HG02970 (cell line): ENCODE results near the gene KLHDC9.

Experiments
- ATAC-seq: cut with Tn5 transposase; IDR thresholded peaks from one replicate; pipeline ENCODE4 v1.9.1; 2021; ENCODE audit warnings: mild to moderate bottlenecking, moderate library complexity, moderate number of reproducible peaks; ENCODE audit not compliant: unreplicated experiment, low FRiP score

Gene KLHDC9

DNA sequence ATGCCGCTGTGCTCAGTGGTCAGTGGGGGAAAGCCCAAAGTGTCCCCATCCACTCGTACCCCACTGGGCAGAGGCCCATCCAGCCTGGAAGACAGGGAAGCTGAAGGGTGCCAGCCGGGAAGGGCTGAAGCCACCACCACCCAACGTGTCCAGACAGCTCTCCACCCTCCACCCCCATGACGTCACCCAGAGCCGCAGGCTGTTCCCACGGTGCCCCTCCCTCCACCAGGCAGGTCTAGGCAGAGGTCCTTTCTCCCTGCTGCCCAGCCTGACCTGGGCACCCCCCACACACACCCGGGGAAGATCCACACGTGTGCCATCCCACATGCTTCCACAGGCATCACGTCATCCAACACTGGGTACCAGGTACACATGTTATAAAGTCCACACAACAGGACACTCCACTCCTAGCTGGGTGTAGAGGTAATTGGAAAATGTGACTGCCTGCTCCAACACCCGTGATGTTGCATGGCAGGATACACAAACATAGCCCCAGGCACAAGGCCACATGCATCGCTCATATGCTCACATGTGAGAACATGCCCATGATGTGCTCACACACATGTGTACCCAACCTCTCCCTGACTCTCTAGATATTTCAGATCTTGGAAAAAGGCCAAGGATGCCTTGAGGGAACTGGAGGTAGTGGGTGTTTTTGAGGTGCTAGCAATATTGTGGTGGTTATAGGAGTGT, 23.3 kb upstream of the KLHDC9 start:
- ATAC-seq: no peak

DNA sequence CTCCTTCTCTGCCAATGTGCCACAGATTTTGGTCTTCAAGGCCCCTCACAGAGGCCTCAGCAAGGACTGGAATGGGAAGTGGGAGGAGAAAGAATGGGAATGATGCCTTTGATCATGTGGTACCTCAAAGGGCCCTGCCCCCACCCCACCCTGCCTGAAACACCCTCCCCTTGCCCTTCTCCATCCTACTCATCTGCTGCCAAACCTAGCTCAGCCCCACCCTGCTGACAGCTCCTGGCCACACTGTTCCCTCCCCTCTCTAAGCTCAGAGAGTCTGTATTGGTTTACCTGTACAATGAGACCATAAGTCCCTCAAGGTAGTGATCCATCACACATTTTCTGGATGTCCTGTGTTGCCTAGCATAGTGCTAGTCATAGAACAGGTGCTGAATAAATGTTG, 21.8 kb upstream of the KLHDC9 start:
- ATAC-seq: no peak

DNA sequence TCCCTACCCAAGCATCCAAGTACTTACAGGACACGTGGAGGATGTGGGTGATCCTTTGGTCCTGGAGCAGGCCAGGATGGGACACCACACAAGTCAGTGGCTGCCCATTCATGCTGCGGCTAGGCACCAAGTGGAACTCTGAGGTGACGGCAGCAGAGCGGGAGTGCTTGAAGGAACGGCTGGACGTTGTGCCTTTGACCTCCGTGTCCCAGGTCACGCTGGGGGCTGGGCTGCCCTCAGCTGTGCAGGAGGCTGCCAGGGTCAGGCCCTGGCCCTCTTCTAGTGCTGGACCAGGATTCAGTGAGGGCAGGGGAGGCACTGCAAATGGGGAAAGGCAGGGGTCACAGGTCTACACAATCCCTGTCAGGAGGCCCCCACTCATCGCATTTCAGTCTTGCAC, 20.7 kb upstream of the KLHDC9 start:
- no peak for ATAC-seq

DNA sequence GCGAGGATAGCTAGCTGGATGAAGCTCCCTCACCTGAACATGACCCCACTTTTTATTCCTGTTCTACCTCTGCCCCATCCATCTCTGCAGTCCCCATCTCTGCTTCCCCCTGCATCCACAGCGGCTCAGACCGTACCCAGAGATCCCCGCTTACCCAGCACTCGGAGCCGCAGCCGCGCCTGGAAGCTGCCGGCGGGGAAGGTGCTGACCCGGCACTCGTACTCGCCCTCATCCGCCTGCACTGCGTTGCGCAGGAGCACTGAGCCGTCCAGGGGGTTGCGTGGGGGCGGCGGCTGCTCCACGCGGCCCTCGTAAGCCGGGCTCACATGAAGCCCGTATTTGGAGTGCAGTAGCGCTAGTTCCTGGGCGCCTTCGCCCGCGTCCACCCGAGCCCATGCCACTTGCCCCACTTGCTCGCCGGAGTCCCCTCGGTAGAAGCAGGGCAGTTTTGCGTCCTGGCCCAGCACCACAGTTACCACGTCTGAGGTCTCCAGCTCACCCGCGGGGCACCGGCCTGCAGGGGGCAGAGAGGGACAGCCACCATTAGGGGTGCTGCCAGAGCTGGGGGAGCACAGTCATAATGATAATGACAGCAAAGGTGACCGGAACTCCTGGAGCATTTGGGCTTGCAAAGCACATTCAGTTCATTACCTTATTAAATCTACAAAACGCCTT, 18.6 kb upstream of the KLHDC9 start:
- ATAC-seq: no peak

DNA sequence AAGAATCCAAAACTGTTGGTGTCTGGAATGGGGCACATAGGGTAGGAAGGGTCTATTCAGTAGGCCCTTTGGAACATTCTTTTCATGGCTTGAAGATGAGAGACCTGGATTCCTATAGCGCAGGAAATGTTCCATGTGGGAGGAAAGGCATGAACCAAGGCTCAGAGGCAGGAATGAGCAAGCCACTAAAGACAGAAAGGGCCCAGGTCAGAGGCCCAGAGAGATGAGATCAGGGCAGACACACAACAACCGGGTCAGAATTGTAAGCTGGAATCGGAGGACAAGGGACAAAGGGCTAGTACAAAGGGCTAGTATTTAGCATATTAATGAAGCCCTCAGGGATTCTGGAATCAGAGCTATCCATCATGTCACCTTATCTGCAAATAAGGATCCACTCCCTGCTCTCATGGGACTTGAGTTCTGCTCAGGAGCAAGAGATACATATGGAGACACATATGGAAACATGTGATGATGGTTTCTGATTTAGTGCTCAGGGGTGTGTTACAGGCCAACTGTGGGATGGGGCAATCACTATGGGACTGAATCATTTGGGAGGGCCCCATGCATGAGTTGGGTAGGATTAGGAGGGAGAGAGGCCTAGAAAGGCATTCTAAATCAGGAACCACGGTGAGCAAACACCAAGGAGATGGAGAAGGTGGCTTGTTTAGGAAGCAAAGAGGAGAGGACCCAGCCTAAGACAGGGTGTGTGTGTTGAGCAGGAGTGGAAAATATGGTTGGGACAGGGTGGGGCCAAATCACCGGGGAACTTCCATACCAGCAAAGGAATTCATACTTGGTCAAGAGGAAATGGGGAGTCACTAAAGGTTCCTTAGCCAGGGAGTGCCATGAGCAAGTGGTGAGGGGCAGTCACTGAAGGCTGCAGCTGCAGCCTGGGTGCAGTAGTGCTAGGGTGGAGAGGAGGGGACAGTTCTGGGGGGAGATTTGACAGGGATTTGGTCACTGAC, 17.4 kb upstream of the KLHDC9 start:
- ATAC-seq: no peak

DNA sequence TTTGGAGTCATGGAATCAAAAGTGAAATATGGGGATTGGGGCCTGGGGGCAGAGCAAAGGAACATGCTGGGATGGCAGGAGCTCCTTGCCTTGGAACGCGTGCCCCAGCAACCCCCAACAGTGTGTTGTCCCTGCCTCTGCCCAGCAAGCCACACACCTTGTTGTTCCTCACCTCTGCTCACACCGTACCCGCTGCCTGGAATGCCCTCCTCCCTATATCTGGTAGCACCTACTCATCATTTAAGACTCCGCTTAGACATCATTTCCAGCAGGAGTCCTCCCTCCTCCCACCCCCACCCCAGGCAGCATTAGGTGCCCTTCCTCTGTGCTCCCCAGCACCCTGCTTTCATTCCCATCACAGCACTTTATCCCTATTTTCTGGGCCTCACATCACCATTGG, 16.6 kb upstream of the KLHDC9 start:
- no peak for ATAC-seq

DNA sequence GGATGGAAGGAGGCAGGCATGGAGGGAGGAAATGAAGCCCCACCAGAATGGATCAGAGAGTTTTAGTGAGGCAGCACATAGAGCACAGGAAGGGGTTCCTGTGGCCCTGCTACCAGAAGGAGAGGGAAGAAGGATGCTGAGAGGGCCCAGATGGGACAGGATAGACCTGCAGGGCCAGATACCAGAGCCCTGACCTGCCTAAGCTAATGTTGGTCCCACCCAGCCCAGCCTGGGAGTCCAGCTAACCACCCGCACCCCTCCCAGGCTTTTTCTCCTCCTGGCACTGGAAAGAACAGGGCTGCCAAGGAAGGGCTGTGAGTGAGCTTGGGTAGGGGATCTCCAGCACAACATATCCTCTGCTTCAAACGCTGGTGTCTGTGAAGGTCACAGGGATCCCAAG, 15.7 kb upstream of the KLHDC9 start:
- ATAC-seq: no peak

DNA sequence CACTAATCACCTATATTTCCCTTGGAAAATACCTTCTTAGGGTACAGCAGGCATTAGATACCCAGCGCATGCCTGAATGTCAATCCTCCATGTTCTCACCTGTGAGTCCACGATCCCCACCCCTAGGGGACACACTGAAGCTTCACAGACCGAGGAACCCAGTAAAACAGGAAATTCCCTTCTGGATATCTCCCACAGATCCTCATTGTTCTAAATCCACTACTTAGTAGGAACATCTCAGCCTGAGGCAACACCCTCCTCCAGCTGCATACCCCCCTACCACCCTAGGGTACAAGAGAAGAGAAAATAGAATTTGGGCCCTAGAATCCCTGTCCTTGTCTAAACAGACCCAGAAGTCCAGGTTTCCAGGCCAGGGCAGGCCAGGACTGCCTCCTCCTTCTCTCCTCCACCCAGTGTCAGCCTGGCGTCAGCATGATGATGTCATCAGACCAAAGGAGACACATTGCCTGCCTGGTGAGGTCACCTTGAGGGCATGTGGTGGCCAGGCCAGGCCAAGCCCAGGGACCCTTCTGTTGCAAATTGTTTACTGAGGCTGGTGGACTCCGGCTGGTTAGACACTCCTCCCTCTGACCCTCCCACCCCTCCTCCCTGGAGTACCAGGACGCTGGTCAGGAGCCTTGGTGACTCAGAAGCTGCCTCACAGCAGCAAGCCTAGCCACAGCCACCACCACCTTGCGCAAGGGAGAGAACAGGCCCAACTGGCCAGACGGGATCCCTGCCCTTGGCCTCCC, 15.0 kb upstream of the KLHDC9 start:
- no peak for ATAC-seq

DNA sequence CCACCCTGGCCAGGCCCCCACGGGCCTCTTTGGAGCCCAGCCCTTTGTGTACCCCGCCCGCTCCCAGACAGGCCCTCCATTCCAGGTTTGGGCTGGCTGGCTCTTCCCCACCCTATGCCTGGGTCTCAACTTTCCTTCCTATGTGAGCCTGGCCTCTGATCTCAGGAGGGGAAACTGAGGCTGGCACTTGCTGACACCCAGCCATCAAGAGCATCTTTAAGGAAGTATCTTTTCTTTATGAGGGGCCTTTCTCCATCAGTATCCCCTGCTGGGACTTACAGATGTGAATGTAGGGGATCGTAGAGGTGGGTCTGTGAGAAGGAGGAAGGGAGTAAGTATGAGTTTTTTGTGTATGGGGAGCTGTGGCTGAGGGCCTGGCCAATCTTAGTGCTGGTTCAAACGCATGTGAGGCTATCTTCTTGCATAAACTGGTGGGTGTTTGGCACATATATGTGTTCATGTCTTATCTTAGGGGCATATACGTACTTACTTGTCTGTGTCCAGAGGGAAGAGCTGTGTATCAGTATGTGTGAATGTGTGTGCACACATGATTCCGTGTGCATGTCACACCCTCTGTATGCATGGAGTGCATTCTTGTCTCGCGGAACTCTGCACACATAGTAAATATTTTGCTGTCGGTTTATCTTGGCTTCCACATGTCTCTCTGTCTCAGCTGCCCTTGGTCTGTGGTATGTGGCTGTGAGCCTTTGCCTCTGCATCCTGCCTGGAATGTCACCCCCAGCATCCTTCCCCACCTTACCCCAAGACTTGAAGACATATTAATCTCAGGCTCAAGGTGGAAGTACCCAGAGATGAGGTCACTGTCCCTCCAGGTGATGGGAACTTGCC, 14.2 kb upstream of the KLHDC9 start:
- no peak for ATAC-seq

DNA sequence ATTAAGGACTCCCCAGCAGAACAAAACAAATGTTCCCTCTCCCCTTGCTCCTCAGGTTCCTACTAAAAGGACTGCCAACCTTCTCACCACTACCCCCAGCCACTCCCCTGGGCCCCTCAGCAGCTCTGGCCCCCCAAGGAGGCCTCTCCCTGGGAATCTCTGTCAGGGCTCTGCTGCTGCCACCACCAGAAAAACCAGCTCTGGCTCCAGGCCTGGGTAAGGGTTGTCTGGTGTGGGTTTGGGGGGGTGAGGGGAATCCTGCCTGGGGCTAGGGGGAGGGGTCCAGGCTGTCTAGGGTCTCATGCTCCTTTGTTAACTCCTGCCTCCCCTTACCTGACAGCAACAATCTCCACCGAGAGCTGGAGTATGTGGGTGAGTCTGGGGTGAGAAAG, 13.6 kb upstream of the KLHDC9 start:
- ATAC-seq: no peak

DNA sequence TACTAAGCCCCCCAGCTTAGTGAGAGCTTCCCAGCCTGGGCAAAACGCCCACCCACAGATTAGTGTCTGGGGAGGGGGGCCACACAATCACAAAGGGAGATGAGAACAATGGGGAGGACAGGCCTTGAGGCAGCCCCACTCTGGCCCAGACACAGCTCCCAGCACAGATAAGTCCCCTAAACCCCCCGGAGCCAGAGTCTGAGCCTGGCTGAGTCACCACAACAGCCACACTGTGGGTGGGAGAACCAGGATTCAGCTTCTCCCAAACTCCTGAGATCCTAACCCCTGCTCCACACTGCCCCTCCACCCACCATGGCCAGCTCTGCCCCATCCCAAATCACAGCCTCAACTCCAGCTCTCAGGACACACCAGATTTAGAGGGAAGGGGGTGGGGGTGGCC, 13.0 kb upstream of the KLHDC9 start:
- no peak for ATAC-seq

DNA sequence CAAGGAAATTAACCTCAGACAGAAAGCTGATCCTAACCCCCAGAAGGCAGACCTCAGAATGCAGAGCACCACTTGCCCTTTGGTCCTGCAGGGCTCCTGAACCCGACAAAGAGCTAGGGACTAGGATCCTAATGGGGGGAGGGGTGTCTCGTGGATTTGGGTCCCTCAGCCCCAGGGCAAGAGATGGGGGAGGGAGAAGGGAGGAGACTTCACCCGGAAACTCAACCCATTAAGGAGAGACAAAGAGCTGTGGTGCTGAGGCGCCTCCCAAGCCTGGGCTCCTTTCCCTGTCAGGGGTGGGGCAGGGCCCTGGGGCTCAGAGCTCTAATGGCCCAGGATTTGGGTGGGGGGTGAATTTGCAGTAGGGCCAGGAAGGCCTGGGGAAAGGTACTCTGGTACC, 11.7 kb upstream of the KLHDC9 start:
- no peak for ATAC-seq

DNA sequence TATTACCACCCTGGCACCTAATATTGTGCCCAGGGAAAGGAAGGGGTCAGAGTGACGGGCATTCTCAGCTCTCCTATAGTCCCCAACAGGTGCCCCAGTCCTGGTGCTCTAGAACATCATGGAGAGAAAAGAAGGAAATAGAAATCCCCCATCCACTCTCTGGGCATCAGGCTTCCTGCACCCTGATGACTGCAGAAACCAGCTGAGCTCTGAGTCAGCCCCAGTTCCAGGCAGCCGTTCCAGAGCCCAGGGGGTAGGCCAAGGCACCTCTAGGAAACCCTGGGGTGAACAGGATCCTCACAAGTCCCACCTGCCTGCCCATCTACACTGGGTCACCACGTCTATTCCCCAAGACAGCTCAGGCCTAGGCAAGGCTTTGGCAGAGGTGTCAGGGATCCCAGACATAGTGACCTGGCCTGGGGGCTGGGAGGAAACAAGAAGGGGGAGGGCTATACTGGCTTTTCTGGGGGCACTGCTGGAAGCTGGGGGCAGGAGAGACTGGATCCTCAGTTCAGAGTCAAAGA, 9.5 kb upstream of the KLHDC9 start:
- ATAC-seq: no peak

DNA sequence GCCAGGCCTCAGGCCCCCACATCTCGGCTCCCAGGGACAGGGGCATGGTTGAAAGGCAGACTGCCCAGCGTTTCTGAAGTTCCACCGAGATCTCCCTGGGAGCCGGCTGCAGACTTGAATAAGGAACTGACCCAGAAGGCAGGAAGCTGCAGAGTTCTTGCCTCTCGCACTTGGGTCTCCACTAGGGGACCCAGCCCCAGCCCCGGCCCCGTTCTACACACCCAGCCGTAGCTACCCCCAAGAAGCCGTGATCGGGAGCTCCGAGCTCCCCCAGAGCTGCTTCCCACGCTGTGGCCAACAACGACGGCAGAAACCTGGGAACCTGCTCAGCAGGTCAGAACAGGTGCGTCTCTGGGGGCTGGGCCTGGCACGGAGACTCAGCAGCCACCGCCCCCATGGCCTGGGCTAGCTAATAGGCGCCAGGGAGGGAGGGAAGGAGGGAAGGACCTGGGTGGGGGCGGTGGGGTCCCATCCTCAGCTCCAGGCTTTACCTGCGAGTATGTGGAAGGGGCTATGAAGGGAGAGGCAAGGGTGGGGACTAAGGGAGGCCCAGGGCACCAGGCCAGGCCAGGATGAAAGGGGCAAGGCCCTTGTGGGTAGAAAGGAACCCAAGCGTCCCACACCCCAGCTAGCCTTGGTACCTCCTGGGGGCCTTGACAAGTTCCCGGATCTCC, 8.8 kb upstream of the KLHDC9 start, which contains the start of gene NECTIN4:
Gene NECTIN4 (minus strand): TSS at position 308 of the 674 bp plus-strand sequence. CDS start 262 bp downstream, at position 46.
- no peak for ATAC-seq

DNA sequence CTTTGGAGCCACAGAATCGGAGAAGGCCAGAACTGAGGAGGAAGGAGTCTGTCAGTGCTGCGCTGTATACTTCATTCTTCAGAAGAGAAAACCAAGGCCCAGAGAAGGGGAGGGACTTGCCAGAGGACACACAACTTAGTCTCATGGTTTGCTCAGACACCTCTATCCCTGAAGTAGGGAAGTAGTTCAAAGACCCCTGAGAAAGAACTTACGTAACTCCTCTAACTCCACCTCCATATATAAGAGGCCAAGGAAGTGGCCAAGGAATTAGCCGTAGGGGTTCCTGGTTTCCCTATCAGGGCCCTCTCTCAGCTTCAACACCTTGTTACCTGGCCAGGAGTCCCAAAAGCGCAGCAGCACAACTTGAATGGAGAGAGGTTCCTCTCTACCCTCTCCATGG, 8.2 kb upstream of the KLHDC9 start:
- ATAC-seq: no peak

DNA sequence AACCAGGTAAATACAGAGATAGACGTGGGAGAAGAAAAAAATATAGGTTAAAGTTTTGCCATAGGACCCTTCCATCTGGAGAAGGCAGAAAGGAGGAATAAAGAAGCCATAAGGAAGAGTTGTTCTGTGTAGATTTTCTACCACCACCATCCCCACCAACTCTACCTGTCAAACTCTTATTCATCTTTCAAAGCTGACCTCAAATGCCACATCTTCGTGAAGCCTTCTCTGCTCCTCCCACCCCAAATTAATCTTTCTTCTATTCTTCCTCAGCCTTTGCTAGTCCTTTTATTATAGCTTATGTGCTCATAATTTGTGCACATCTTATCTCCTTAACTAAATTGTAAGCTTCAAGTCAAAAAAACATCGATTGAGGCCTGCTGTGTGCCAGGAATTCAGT, 7.5 kb upstream of the KLHDC9 start:
- ATAC-seq: no peak

DNA sequence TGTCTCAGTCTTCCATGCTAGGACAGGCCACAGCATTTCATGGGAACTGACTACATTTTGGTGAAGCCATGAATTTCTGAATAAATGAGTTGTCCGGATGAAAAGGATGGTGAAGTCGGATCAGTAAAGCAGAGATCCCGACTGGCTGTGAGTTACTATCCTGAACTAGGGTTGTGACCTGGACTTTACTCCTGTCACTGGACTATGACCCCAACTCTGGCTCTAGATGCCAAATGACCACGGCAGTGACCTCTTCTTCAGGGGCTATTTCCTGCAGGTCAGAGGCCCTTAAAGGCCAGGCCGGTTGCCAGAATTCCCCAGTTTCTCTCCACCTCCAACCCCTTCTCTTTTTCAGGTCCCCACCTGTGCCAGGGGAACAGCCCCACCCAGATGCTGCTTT, 7.1 kb upstream of the KLHDC9 start:
- ATAC-seq: no peak

DNA sequence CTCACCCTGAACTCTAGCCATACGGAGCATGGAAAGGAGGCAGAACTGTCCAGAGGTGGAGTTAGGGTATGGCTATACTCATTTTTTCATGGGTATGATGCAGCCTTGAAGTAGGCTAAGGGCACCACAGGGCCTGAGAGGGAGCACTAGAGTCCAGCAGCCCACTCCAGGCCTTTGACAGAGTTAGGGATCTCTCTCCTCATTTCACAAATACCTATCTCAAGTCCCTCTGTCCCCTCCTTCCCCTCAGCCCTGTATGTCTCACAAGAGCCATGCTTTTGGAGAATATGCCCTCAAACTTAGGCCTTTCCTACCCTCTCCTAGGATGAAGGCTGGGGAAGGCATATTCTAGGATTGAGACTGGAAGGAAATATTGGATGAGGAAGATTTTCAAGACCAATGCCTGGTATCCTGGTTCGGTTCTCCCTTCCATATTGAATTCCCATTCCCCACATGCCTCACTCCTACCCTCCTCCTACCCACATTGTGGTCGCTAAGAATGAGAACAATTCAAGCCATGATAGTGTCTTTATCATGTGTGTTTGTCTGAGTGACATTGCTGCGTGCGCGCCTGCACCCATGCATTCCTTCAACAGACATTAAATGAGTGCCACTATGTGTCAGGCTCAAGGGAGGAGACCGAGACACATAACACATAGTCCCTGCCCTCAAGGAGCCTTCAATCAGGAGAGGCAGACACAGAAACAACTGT, 6.2 kb upstream of the KLHDC9 start:
- ATAC-seq: no peak
